ENCODE results near the gene ABCC3.

The ABCC3 gene

DNA sequence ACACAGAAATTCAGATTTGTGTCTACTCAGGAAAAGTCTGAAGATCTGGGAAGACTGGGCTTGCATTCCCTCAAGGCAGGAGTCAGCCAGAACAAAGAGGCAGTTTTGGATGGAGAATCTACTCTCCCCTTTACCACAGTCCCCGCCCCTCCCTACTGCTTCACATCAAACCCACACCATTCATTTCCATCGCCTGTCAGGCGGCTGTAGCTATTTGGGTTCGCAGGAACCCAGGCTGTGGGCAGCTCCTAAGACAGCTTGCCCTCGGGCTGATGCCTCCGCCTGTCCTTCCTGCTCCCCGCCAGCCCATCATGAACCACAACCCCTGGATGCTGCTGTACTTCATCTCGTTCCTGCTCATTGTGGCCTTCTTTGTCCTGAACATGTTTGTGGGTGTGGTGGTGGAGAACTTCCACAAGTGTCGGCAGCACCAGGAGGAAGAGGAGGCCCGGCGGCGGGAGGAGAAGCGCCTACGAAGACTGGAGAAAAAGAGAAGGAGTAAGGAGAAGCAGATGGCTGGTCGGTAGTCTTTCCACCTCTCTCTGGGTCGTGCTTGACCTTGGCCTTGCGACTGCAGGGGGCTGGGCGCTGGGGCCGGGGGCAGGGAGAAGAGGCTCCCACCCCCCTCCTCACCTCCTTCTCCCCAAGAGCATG, 27.0 kb upstream of the ABCC3 start:
- DNase-seq (ENCODE audit: low read depth) = no peak

DNA sequence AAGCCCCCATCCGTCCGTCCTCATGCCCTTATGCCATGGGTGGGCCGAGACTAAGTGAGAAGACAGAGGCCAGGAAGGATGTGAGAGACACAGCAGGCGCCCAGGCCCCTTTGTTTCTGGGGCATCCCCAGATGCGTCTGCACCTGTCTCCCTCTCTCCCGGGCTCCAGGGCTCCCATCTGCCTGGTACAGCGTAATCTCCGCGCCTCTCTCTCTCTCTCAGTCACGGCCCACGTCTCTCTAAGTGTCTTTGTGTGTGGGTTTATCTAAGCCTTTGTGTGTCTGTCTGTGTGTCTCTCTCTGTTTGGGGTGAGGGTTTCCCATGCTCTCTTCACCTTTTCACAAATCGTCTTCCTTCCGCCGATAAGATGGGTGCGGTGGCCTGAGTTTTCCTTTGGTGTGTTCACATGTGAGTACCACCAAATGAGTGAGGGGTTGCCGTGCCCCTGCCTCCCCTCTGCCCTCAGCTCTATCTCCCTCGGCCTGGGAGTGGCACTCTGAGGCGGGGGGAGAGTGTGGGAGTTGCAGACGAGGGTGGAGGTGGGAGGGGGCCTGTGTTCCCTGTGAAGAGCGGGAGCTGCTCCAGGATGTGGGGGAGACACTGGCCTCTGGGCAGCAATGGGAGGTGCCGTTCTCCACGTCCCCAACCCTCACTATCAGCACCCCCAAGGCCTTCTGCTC, 25.8 kb upstream of the ABCC3 start:
- no peak for DNase-seq (ENCODE audit: low read depth)

DNA sequence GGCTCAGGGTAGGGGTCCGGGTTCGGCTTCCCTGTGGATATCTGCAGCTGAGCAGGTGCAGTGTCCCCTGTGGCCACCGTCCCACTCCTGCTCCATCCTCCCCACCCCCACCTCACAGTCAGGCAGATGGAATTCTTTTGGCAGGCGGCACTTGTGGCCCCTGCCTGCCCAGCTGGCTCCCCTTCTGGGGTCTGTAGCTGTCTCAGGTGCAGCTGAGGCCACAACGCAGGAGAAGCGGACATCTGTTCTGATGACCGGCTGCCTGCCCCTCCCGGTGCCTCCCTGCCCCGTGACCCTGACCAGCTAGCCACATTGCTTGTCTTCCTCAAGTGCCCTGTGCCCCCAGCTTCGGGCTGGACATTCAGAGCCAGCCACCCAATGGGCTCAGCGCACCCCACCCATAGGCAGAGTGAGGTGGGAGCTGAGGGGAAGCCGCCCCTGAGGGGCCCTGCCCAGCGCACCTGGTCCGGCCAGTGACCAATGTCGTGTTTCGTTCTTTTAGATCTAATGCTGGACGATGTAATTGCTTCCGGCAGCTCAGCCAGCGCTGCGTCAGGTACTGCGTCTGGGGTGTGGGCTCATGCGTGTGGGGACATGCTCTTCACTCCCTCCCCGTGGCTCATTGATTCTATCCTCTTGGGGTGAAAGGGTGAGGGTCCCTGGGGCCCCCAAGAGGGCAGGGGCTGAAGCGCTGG, 25.2 kb upstream of the ABCC3 start:
- DNase-seq (ENCODE audit: low read depth) = no peak

DNA sequence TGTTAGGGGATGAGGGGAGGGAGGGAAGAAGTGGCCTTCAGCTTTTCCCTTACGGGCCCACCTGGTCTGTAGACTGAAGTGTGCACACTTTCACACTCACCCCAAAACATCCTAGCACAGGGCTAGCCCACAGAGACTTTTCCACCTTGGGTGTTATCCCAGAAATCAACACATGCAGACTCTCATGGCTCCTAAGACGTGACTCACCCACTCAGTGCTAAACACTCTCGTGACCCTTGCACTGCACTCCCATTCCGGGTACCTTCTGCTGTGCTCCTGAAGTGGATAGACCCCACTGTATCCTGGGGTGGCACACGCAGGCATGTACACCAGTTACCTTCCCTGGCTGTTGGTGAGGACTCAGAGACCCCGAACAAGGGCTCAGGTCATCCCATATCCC, 23.0 kb upstream of the ABCC3 start:
- no peak for DNase-seq (ENCODE audit: low read depth)

DNA sequence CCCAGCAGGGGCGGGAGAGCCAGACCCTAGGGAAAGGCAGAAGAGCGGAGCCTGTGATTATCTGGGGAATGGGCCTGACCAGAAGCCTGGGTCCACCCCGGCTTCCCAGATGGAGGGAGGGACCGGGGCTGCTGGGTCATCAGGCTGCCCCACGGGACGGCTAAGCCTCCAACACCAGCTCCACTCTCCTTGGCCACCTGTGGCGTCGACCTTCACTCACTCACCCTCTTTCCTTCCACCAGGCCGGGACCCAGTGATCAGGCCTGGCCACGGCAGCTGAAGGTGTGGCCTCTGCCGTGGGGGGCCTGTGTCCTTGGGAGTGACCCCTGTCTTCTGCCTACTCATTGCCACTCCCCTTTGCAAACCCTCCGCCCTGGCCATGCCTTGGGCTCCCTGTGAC, 22.4 kb upstream of the ABCC3 start:
- DNase-seq (ENCODE audit: low read depth) = no peak

DNA sequence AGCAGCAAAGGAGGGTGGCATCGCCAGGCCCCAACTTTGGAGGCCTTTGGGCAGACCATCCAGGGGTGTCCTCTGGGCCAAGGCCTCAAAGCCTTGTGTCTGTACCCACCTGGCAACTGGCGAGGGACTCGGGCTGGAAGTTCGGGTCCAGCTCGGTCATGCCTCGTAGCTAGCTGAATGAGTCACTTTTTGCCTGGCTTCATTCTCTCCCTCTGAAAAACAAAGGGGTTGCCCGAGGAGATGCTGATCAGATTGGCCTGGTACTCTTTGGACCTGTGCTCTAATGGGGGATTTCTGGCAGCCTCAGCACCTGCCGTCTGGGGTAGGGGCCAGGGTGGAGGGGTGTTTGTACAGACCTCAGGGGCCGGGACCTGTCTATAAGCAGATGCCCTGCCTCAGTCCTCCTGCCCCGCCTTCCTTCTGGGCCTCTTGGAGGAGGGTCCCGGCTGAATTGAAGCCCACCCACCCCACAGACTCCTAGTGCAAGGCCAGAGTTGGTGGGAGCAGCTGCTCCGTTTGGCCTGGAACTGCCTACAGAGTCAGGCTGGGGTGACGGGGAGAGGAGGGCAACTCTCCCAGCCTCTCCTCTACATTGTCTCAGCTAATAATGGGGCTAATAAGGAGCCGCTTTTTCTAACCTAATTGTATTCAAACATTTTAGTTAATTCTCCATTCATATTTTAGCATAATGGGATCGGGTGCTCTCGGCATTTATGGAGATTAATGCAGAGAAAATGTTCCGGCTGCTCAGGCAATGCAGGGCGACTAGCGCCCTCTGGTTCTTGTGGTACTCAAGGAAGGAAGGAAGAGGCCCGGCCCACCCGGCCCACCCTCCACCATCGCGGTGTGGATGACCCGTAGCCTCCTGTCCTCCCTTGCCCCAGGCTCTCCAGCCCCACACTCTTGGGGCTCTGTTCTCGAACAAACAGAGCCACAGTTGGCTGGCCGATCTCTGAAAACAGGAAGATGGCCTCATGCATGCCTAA, 21.4 kb upstream of the ABCC3 start:
- DNase-seq (ENCODE audit: low read depth) = no peak

DNA sequence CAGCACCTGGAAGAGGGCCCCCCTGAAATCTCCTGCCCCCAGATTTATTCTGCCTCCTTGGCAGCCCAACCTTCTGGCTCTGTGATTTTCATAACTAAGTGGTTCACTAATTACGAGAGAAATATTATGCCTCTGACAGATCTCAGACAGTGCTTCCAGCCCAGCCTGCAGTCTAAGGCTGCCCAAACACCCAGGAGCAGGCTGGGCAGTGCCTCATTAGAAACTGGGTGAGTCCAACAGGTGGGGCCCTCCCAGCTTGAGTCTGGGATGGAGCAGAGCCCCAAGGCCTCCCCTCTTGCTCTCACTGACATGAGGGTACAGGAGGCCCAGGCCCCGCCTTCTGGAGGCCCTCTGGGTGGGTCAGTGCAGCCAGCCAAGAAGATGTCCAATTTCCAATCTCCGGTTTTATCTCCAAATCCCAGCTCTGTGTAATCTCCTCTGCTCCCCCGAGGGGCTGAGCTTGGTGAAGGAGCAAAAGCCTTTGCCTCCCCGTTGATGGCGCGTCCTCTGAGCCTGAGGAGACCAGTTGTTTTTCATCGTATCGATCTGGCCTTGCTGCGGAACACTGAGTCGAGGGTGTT, 20.1 kb upstream of the ABCC3 start:
- no peak for DNase-seq (ENCODE audit: low read depth)

DNA sequence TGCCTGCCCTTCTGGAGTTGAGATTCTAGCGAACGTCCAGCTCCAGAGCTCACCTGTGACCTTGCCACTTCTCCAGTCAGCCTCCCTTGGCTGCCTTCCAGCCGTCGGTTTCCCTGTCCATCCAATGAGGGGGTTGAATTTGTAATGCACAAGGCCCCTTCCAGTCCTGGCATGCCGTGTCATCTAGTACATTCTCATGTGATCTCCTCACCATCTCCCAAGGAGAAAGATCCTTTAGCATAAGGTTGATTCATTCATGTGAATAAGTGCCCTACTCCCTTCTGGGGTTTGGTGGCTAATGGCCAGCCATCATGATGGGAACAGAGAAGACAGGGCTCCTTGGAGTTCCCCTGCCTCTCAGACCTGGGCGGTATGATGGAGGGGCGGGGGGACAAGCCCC, 18.9 kb upstream of the ABCC3 start:
- DNase-seq (ENCODE audit: low read depth) = no peak

DNA sequence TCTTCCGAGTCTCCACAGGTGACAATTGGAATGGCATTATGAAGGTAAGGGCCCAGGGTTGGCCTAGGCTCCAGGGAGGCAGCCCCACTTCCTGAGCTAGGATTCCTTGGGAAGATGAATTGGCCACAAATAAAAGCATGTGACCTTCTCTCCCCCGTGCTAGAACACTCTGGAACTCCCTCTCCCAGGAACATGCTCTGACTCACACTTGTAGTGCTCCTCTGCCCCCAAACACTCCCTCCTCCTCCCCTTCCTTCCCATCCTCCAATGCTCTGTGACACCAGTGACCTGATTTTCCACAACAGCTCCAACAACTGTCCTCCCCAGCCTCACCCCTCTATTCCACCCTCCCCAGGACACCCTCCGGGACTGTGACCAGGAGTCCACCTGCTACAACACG, 16.4 kb upstream of the ABCC3 start:
- no peak for DNase-seq (ENCODE audit: low read depth)

DNA sequence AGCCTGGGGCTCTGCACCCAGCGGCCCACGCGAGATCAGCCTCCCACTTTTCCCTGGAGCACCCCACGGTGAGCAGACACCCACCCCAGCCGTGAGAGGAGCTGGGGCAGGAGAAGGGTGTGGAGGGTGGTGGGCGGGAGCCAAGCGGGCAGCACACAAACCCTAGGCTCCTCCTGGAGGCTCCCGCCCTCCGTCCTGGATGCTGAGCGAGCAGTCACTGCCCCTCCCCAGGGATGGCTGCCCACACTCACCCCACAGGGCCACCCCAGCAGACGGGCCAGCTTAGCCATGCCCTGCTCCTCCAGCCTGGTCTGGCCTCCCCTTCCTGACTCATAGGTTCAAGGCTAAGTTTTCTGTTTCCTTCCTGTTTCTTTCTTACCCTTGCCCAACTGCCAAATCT, 15.7 kb upstream of the ABCC3 start:
- no peak for DNase-seq (ENCODE audit: low read depth)

DNA sequence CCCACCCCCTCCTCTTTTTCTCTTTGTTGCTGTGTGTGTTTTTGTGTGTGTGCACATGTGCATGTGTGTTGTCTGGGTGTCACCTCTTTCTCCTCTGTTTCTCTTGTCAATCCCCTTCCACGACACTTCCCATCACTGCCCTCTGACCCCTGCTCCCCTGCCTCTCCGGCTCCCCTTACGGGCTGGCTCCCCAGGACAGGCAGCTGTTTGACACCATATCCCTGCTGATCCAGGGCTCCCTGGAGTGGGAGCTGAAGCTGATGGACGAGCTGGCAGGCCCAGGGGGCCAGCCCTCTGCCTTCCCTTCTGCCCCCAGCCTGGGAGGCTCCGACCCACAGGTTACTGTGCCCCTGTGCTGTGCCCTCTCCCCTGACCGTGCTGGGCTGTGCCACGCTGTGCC, 15.2 kb upstream of the ABCC3 start:
- no peak for DNase-seq (ENCODE audit: low read depth)

DNA sequence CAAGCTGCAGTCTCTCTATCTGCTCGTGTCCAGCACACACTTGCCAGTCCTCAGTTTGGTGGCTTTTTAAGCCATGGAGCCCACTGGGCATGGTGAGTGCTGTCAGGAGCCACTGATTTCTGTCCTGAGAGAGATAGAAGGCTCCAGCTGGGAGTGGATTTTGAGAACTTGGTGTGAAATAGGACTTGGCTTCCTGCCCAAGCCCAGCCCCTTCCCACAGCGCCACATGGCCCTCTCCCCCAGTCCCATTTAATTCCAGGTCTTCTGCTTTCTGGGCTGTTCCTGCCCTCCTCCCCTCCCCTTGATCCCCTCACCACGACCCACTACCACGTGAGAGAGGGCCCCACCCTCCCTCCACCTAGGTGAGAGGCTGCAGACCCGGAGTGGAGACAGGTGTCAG, 14.4 kb upstream of the ABCC3 start:
- no peak for DNase-seq (ENCODE audit: low read depth)

DNA sequence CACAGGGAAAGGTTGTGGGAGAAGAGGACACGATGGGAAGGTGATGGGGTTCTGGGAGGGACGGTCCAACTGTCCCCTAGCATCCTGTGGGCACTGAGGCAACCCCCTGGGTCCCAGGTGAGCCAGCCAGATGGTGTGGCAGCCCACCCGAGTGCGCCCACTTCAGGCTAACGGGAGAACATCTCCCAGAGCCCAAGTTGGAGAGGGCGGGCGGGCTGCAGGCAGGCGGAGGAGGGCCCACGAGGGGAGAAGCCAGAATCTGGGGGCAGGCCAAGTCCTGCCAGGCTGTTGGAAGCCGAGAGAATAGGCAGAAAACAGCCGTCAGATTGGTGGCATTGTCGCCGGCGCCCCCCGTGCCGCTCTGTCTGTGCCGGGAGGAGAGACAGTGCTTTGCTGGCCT, 13.8 kb upstream of the ABCC3 start:
- no peak for DNase-seq (ENCODE audit: low read depth)

DNA sequence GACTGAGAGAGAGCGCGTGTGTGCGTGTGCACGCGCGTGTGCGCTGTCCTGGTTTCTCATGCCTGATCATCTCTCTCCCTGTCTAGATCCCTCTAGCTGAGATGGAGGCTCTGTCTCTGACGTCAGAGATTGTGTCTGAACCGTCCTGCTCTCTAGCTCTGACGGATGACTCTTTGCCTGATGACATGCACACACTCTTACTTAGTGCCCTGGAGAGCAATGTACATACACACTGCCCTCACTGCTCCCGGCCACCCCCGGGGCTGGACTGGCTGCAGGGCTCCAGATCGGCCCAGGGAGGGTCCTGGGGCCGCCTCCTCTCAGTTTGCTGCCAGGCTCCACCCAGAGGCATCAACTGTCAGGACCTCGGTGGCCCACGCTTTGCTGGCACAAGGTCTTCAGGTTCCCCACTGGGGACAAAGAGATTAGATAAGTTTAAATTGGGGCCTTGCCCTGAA, 13.1 kb upstream of the ABCC3 start:
- no peak for DNase-seq (ENCODE audit: low read depth)

DNA sequence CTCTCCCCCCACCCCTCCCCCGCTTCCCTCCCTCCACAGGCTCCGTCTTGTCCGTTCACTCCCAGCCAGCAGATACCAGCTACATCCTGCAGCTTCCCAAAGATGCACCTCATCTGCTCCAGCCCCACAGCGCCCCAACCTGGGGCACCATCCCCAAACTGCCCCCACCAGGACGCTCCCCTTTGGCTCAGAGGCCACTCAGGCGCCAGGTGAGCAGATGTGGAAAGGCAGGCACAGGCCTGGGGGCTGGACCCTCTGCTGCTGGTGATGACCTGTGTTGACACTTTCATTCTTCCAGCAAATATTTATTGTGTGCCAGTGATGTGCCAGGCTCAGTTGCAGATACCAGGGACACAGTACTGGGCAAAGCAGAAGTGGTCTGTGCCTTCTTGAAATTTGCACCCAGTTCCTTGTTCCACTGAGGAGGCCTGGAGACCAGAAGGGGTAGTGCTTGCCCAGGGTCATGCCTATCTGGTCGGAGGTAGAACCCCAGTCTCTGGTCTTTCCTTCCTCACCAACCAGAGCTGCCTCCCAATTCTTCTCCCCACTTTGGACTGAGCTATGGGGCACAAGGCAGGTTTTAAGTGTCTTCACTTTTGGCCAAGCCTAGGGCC, 10.3 kb upstream of the ABCC3 start:
- no peak for DNase-seq (ENCODE audit: low read depth)

DNA sequence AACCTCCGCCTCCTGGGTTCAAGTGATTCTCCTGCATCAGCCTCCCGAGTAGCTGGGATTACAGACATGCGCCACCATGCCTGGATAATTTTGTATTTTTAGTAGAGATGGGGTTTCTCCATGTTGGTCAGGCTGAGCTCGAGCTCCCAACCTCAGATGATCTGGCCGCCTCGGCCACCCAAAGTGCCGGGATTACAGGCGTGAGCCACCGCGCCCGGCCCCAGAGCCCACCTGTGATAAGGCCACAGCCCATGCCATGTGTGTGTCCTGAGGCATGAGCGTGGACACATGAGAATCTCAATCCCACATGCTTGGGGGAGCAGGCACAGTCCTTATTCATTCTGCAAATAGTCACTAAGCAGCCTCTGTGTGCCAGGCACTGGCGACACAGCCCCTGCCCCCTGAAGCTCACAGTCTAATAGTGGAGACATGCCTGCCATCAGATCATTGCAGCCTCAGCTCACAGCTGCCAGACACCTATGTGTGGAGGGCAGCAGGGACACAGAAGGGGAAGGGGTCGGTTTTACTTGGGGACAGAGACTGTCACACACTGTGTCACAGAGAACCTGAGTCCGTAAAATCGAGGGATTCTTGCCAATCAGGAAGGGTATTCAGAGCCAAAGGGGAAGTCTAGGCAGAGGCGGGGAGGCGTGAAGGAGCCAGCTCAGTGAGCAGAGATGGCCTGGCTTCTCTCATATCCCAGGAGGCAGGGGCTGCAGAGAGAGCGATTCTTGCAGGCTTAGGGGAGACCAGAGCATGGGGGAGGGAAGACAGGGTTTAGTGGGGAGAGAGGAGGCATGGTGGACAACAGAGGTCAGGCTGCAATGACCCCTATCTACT, 9.4 kb upstream of the ABCC3 start:
- no peak for DNase-seq (ENCODE audit: low read depth)

DNA sequence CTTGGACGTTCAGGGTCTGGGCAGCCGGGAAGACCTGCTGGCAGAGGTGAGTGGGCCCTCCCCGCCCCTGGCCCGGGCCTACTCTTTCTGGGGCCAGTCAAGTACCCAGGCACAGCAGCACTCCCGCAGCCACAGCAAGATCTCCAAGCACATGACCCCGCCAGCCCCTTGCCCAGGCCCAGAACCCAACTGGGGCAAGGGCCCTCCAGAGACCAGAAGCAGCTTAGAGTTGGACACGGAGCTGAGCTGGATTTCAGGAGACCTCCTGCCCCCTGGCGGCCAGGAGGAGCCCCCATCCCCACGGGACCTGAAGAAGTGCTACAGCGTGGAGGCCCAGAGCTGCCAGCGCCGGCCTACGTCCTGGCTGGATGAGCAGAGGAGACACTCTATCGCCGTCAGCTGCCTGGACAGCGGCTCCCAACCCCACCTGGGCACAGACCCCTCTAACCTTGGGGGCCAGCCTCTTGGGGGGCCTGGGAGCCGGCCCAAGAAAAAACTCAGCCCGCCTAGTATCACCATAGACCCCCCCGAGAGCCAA, 8.6 kb upstream of the ABCC3 start:
- peak; percentile 25 for DNase-seq (ENCODE audit: low read depth)

DNA sequence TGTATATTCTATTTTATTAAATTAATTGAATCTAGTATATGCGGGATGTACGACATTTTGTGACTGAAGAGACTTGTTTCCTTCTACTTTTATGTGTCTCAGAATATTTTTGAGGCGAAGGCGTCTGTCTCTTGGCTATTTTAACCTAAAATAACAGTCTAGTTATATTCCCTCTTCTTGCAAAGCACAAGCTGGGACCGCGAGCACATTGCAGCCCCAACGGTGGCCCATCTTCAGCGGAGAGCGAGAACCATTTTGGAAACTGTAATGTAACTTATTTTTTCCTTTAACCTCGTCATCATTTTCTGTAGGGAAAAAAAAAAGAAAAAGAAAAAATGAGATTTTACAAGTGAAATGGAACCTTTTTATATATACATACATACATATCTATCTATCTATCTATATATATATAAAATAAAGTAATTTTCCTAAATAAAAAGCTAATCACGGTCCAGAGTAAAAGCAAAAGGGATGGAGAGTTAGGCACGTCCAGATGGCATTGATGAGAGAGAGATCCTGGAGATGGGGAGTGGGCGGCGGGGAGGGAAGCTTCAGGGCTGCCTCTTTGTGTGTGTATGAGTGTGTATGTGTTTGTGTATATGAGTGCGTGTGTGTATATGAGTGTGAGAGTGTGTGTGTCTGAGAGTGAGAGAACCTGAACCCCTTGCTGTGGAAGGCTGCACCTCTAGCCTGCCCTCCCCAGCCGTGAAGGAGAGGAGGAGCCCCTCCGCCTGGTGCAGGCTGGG, 7.5 kb upstream of the ABCC3 start:
- DNase-seq (ENCODE audit: low read depth) = no peak

DNA sequence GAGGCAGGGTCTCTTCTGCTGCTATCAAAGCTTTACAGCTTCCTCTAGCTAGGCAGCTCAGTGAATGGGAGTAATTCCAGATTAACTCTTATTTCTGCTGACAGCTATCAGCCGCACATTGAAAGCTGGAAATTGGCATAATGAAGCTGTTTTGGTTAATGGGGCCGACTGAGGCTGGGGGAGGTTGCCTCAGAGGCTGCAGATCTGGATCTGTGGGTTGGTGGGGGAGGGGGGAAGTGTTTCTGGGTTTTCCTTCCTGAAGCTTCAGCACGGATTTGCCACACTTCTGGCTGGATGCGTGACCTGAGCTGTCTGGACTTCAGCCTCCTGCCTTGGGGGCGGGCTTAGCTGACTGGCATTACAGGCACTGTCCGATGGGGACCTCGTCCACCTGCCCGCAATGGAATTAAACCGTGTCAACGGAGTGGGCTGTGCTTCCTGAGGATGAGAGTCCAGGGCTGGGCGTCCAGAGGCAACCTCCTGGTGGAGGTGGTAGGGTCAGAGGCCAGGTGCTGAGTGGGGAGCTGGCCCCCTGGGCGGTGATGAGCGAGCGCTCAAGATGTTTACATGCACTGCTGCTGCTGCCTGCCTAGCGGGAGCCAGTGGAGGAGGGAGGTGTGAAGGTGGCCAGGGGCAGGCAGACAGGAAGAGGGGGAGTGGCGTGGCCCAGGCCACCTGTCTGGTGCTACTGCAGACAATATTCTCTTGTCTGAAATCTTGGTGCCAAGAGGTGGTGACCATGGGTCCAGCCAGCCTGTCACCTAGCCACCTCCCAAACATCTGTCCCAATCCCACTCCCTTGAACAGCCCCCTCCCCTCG, 6.7 kb upstream of the ABCC3 start:
- DNase-seq (ENCODE audit: low read depth) = no peak
